GM23338 (cell line): ENCODE measurements around the gene RXRA. TPM values are rescaled to one million over a fixed set of nuclear protein-coding genes. Genes with fewer than 3 reads are reported as not detected.

Experiments used
- ATAC-seq: fragments of 200-7000 bp; cut with Tn5 transposase; 3 replicates; pipeline ENCODE4 v1.9.1; 2020
- DNase-seq: peaks from one replicate; pipeline ENCODE4 v3.0.0-alpha.2; 2015; ENCODE audit warnings: low spot score
- H2AFZ ChIP-seq: fragments of 200-600 bp; sonication (generic); 2 replicates; pipeline ENCODE4 v1.8.0; 2016; ENCODE audit warnings: antibody characterized with exemption, mild to moderate bottlenecking, moderate library complexity
- H3F3A ChIP-seq: fragments of 200-600 bp; sonication (generic); replicated peaks from 2 replicates; pipeline ENCODE4 v1.8.0; 2017; ENCODE audit warnings: antibody characterized with exemption, mixed run types, low read depth
- H3K27ac ChIP-seq: fragments of 200-600 bp; sonication (generic); 2 replicates; pipeline ENCODE4 v1.6.1; 2016; ENCODE audit warnings: low read depth
- H3K27me3 ChIP-seq: fragments of 200-600 bp; sonication (generic); 2 replicates; pipeline ENCODE4 v1.8.0; 2016; ENCODE audit warnings: mild to moderate bottlenecking, mixed run types, moderate library complexity; ENCODE audit not compliant: insufficient read depth
- H3K36me3 ChIP-seq: fragments of 200-600 bp; sonication (generic); 2 replicates; pipeline ENCODE4 v1.8.0; 2016; ENCODE audit warnings: mild to moderate bottlenecking; ENCODE audit not compliant: insufficient read depth
- H3K4me1 ChIP-seq: fragments of 200-600 bp; sonication (generic); 2 replicates; pipeline ENCODE4 v1.8.0; 2016; ENCODE audit warnings: mild to moderate bottlenecking, moderate library complexity; ENCODE audit not compliant: insufficient read depth
- H3K4me2 ChIP-seq: fragments of 200-600 bp; sonication (generic); 2 replicates; pipeline ENCODE4 v1.7.1; 2017; ENCODE audit warnings: mixed run types
- H3K4me3 ChIP-seq: fragments of 200-600 bp; sonication (generic); 2 replicates; pipeline ENCODE4 v1.6.1; 2016; ENCODE audit warnings: mixed run types
- H3K79me2 ChIP-seq: fragments of 200-600 bp; sonication (generic); replicated peaks from 2 replicates; pipeline ENCODE4 v1.8.0; 2017; ENCODE audit warnings: mild to moderate bottlenecking; ENCODE audit not compliant: insufficient read depth
- H3K9me2 ChIP-seq: fragments of 200-600 bp; sonication (generic); 2 replicates; pipeline ENCODE4 v1.8.0; 2017; ENCODE audit not compliant: insufficient read depth
- H4K20me1 ChIP-seq: fragments of 200-600 bp; sonication (generic); replicated peaks from 2 replicates; pipeline ENCODE4 v1.8.0; 2017; ENCODE audit warnings: mild to moderate bottlenecking; ENCODE audit not compliant: insufficient read depth
- H3K27ac Mint-ChIP-seq: 2 replicates; pipeline ENCODE4 v1.8.0; 2020; ENCODE audit warnings: inconsistent platforms, mild to moderate bottlenecking, moderate library complexity, mixed read lengths
- H3K27me3 Mint-ChIP-seq: 3 replicates; pipeline ENCODE4 v1.8.0; 2022; ENCODE audit warnings: low read depth, mild to moderate bottlenecking, moderate library complexity, mixed read lengths, inconsistent platforms; ENCODE audit not compliant: insufficient read depth, poor library complexity
- H3K36me3 Mint-ChIP-seq: 3 replicates; pipeline ENCODE4 v1.8.0; 2021; ENCODE audit warnings: low read depth, mild to moderate bottlenecking, inconsistent platforms, moderate library complexity, mixed read lengths
- H3K4me1 Mint-ChIP-seq: 3 replicates; pipeline ENCODE4 v1.8.0; 2020; ENCODE audit warnings: mild to moderate bottlenecking, inconsistent platforms, mixed read lengths
- H3K4me3 Mint-ChIP-seq: 3 replicates; pipeline ENCODE4 v1.8.0; 2021; ENCODE audit warnings: moderate library complexity, mild to moderate bottlenecking, inconsistent platforms, mixed read lengths
- H3K9me3 Mint-ChIP-seq: 3 replicates; pipeline ENCODE4 v1.8.0; 2020; ENCODE audit warnings: moderate library complexity, mild to moderate bottlenecking, inconsistent platforms, mixed read lengths
- CREB1 ChIP-seq: fragments of 250-450 bp; sonication (Bioruptor Pico); IDR thresholded peaks from 2 replicates; pipeline ENCODE4 v1.5.0; 2020; ENCODE audit warnings: low read depth, mild to moderate bottlenecking, moderate library complexity
- EZH2 ChIP-seq: fragments of 200-600 bp; sonication (generic); IDR thresholded peaks from one replicate; pipeline ENCODE4 v1.8.0; 2017; ENCODE audit warnings: antibody characterized with exemption, mild to moderate bottlenecking, low read depth; ENCODE audit not compliant: unreplicated experiment
- EZH2phosphoT487 ChIP-seq: fragments of 200-600 bp; sonication (generic); IDR thresholded peaks from one replicate; pipeline ENCODE4 v1.8.1; 2018; ENCODE audit warnings: antibody characterized with exemption; ENCODE audit not compliant: unreplicated experiment
- JUNB ChIP-seq: IDR thresholded peaks from one replicate; pipeline ENCODE4 v1.6.1; 2016; ENCODE audit warnings: antibody characterized with exemption; ENCODE audit not compliant: unreplicated experiment
- NANOG ChIP-seq: IDR thresholded peaks from 2 replicates; pipeline ENCODE4 v1.6.1; 2016; ENCODE audit warnings: antibody characterized with exemption, borderline replicate concordance
- POLR2AphosphoS5 ChIP-seq: IDR thresholded peaks from 2 replicates; pipeline ENCODE4 v1.6.1; 2016; ENCODE audit warnings: antibody characterized with exemption, low read depth
- REST ChIP-seq: IDR thresholded peaks from one replicate; pipeline ENCODE4 v1.6.1; 2018; ENCODE audit warnings: antibody characterized with exemption; ENCODE audit not compliant: unreplicated experiment
- STAT1 ChIP-seq: IDR thresholded peaks from one replicate; pipeline ENCODE4 v1.6.1; 2016; ENCODE audit warnings: antibody characterized with exemption; ENCODE audit not compliant: unreplicated experiment
- ZNF114 ChIP-seq: fragments of 250-450 bp; sonication (Bioruptor Pico); IDR thresholded peaks from 2 replicates; pipeline ENCODE4 v1.5.0; 2020; ENCODE audit warnings: mild to moderate bottlenecking, moderate library complexity
- ZNF331 ChIP-seq: fragments of 250-450 bp; sonication (Bioruptor Pico); IDR thresholded peaks from 2 replicates; pipeline ENCODE4 v1.5.0; 2020; ENCODE audit warnings: low read depth, mild to moderate bottlenecking, moderate library complexity
- polyA plus RNA-seq: library from polyadenylated mRNA; unstranded; fragments of >200 nt; fragmentation: Nextera tagmentation; extraction: Ambion mirVana; gene quantifications from 2 replicates; pipeline ENCODE4 v1.2.1, GENCODE V29; 2016
- total RNA-seq: library from RNA; depleted of rRNA; stranded (reverse); fragments of >200 nt; shearing (Covaris generic); gene quantifications from 2 replicates; pipeline ENCODE4 v1.2.3, GENCODE V29; 2014
- TF ChIP-seq, protein P1 (sequence below), 2 experiments: fragments of 200-600 bp in 1 of 2; sonication (generic) in 1 of 2; conservative IDR thresholded peaks; 2 replicates each; pipeline versions ENCODE4 v1.5.1 to v1.6.1; 2016 to 2017; ENCODE audit warnings: antibody characterized with exemption in 2 of 2, low read depth in 2 of 2, mild to moderate bottlenecking in 2 of 2, moderate library complexity in 1 of 2
- TF ChIP-seq, protein P2 (sequence below): IDR thresholded peaks from 2 replicates; pipeline ENCODE4 v1.6.1; 2016; ENCODE audit warnings: antibody characterized with exemption
- TF ChIP-seq, protein P3 (sequence below): fragments of 250-450 bp; sonication (Bioruptor Pico); IDR thresholded peaks from 2 replicates; pipeline ENCODE4 v1.5.0; 2020; ENCODE audit warnings: mild to moderate bottlenecking, moderate library complexity

RXRA gene
- total and polyA plus RNA-seq, 2 experiments from 2014 or later = 4.9 to 17.9 TPM

DNA sequence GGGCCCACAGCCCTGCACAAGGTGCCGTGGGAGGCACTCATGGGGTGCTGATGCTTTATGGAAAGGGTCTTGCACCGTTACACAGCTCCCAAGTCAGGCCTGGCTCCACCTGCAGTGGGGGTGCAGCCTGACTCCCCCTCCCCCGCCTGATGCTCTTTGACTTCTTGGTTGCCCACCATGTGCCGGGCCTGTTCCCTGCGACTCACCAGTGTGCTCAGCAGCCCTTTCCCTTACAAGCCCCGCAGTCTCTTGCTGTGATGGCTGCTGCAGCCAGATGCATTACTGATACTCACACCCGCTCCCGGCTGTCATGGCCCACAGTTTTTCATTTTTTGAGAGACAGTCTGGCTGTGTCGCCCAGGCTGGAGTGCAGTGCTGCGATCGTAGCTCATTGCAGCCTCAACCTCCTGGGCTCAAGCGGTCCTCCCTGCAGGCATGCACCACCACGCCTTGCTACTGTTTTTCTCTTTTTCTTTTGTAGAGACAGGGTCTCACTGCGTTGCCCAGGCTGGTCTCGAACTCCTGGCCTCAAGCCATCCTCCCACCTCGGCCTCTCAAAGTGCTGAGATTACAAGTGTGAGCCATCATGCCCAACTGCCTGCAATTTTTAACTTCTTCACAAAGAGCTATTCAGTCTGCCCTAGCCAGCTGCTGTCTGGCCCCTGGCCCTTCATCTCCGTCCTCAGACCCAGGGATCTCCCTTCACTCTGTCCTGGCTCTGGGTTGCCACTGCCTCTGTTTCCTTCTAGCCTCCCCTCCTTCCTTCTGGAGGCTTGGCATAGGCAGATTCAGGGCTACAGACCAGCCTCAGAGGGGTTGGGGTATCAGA is 109.5 kb downstream of the RXRA start:
- no peaks in the 10 kb centered on the region for H3K9me2 ChIP-seq
- DNase-seq = no peak
- no peak overlapping the region for H3K27ac ChIP-seq
- H3K4me3 ChIP-seq = no peak overlapping the region
- H3K36me3 Mint-ChIP-seq = peaks cover 10% of the 10 kb centered on the region
- no peak overlapping the region for H3K4me3 Mint-ChIP-seq
- no peak overlapping the region for H3K4me2 ChIP-seq
- TF ChIP-seq POLR2AphosphoS5 (no peak), EZH2 (no peak), NANOG (no peak), CREB1 (CRISPR knock-in tag) (no peak), STAT1 (no peak), REST (no peak), ZNF114 (CRISPR knock-in tag) (no peak), EZH2phosphoT487 (no peak), ZNF331 (CRISPR knock-in tag) (no peak), JUNB (no peak)
- TF ChIP-seq, protein P1, sequence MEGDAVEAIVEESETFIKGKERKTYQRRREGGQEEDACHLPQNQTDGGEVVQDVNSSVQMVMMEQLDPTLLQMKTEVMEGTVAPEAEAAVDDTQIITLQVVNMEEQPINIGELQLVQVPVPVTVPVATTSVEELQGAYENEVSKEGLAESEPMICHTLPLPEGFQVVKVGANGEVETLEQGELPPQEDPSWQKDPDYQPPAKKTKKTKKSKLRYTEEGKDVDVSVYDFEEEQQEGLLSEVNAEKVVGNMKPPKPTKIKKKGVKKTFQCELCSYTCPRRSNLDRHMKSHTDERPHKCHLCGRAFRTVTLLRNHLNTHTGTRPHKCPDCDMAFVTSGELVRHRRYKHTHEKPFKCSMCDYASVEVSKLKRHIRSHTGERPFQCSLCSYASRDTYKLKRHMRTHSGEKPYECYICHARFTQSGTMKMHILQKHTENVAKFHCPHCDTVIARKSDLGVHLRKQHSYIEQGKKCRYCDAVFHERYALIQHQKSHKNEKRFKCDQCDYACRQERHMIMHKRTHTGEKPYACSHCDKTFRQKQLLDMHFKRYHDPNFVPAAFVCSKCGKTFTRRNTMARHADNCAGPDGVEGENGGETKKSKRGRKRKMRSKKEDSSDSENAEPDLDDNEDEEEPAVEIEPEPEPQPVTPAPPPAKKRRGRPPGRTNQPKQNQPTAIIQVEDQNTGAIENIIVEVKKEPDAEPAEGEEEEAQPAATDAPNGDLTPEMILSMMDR (conservative IDR thresholded peaks at IDR 0.05; ENCODE audit: low read depth in 2 of 2) = no peak
- TF ChIP-seq, protein P2, sequence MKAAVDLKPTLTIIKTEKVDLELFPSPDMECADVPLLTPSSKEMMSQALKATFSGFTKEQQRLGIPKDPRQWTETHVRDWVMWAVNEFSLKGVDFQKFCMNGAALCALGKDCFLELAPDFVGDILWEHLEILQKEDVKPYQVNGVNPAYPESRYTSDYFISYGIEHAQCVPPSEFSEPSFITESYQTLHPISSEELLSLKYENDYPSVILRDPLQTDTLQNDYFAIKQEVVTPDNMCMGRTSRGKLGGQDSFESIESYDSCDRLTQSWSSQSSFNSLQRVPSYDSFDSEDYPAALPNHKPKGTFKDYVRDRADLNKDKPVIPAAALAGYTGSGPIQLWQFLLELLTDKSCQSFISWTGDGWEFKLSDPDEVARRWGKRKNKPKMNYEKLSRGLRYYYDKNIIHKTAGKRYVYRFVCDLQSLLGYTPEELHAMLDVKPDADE = no peak
- TF ChIP-seq, protein P3, sequence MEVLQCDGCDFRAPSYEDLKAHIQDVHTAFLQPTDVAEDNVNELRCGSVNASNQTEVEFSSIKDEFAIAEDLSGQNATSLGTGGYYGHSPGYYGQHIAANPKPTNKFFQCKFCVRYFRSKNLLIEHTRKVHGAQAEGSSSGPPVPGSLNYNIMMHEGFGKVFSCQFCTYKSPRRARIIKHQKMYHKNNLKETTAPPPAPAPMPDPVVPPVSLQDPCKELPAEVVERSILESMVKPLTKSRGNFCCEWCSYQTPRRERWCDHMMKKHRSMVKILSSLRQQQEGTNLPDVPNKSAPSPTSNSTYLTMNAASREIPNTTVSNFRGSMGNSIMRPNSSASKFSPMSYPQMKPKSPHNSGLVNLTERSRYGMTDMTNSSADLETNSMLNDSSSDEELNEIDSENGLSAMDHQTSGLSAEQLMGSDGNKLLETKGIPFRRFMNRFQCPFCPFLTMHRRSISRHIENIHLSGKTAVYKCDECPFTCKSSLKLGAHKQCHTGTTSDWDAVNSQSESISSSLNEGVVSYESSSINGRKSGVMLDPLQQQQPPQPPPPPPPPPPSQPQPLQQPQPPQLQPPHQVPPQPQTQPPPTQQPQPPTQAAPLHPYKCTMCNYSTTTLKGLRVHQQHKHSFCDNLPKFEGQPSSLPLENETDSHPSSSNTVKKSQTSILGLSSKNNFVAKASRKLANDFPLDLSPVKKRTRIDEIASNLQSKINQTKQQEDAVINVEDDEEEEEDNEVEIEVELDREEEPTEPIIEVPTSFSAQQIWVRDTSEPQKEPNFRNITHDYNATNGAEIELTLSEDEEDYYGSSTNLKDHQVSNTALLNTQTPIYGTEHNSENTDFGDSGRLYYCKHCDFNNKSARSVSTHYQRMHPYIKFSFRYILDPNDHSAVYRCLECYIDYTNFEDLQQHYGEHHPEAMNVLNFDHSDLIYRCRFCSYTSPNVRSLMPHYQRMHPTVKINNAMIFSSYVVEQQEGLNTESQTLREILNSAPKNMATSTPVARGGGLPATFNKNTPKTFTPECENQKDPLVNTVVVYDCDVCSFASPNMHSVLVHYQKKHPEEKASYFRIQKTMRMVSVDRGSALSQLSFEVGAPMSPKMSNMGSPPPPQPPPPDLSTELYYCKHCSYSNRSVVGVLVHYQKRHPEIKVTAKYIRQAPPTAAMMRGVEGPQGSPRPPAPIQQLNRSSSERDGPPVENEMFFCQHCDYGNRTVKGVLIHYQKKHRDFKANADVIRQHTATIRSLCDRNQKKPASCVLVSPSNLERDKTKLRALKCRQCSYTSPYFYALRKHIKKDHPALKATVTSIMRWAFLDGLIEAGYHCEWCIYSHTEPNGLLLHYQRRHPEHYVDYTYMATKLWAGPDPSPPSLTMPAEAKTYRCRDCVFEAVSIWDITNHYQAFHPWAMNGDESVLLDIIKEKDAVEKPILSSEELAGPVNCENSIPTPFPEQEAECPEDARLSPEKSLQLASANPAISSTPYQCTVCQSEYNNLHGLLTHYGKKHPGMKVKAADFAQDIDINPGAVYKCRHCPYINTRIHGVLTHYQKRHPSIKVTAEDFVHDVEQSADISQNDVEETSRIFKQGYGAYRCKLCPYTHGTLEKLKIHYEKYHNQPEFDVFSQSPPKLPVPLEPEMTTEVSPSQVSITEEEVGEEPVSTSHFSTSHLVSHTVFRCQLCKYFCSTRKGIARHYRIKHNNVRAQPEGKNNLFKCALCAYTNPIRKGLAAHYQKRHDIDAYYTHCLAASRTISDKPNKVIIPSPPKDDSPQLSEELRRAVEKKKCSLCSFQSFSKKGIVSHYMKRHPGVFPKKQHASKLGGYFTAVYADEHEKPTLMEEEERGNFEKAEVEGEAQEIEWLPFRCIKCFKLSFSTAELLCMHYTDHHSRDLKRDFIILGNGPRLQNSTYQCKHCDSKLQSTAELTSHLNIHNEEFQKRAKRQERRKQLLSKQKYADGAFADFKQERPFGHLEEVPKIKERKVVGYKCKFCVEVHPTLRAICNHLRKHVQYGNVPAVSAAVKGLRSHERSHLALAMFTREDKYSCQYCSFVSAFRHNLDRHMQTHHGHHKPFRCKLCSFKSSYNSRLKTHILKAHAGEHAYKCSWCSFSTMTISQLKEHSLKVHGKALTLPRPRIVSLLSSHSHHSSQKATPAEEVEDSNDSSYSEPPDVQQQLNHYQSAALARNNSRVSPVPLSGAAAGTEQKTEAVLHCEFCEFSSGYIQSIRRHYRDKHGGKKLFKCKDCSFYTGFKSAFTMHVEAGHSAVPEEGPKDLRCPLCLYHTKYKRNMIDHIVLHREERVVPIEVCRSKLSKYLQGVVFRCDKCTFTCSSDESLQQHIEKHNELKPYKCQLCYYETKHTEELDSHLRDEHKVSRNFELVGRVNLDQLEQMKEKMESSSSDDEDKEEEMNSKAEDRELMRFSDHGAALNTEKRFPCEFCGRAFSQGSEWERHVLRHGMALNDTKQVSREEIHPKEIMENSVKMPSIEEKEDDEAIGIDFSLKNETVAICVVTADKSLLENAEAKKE = no peak
- no peaks in the 10 kb centered on the region for H3F3A ChIP-seq
- peak overlapping the region; percentile 82 for H3K27ac Mint-ChIP-seq
- H3K27me3 ChIP-seq = no peaks in the 10 kb centered on the region
- H3K27me3 Mint-ChIP-seq = peaks cover 4% of the 10 kb centered on the region
- no peaks in the 10 kb centered on the region; the same call in 1 of the 2 replicates for H4K20me1 ChIP-seq
- H2AFZ ChIP-seq = no peak overlapping the region
- no peaks in the 10 kb centered on the region for H3K9me3 Mint-ChIP-seq
- no peaks in the 10 kb centered on the region for H3K36me3 ChIP-seq
- ATAC-seq = no peak
- no peaks in the 10 kb centered on the region for H3K4me1 ChIP-seq
- no peaks in the 10 kb centered on the region for H3K79me2 ChIP-seq
- peaks cover 3% of the 10 kb centered on the region; the same call in 2 of the 3 replicates for H3K4me1 Mint-ChIP-seq
